HEK293T (cell line): ENCODE measurements around the gene TYK2.

Experiments
- CTCF ChIA-PET: fragments of 350-600 bp; formaldehyde crosslinking; extraction: SDS; loops from one replicate; lab custom pipeline; 2021; ENCODE audit warnings: antibody characterized with exemption, inconsistent platforms; lab: Yijun Ruan, JAX
- POLR2A ChIA-PET: fragments of 350-600 bp; formaldehyde crosslinking; extraction: SDS; loops from one replicate; lab custom pipeline; 2020; ENCODE audit warnings: antibody characterized with exemption, inconsistent platforms; lab: Yijun Ruan, JAX
- DNase-seq: peaks from one replicate; pipeline ENCODE4 v3.0.0; 2012; ENCODE audit warnings: mixed read lengths; ENCODE audit errors: extremely low spot score
- ARNT ChIP-seq: fragments of 450-650 bp; IDR thresholded peaks from 2 replicates; pipeline ENCODE4 v1.6.1; 2017; ENCODE audit warnings: mild to moderate bottlenecking
- BHLHE40 ChIP-seq: fragments of 450-650 bp; IDR thresholded peaks from 2 replicates; pipeline ENCODE4 v1.6.1; 2016; ENCODE audit warnings: mild to moderate bottlenecking, moderate library complexity, borderline replicate concordance
- CTBP1 ChIP-seq: fragments of 450-650 bp; IDR thresholded peaks from 2 replicates; pipeline ENCODE4 v1.6.1; 2016; ENCODE audit warnings: borderline replicate concordance
- ELF4 ChIP-seq: fragments of 450-650 bp; IDR thresholded peaks from 2 replicates; pipeline ENCODE4 v1.6.1; 2017; ENCODE audit warnings: antibody characterized with exemption
- FOXA1 ChIP-seq: fragments of 450-650 bp; IDR thresholded peaks from 2 replicates; pipeline ENCODE4 v1.6.1; 2016; ENCODE audit warnings: mild to moderate bottlenecking
- FOXK2 ChIP-seq: fragments of 450-650 bp; IDR thresholded peaks from 2 replicates; pipeline ENCODE4 v1.6.1; 2016; ENCODE audit warnings: mild to moderate bottlenecking
- FOXM1 ChIP-seq: fragments of 450-650 bp; IDR thresholded peaks from 2 replicates; pipeline ENCODE4 v1.6.1; 2017; ENCODE audit warnings: mild to moderate bottlenecking, borderline replicate concordance
- HDGF ChIP-seq: fragments of 450-650 bp; IDR thresholded peaks from 2 replicates; pipeline ENCODE4 v1.6.1; 2017; ENCODE audit warnings: antibody characterized with exemption, borderline replicate concordance
- L3MBTL2 ChIP-seq: fragments of 450-650 bp; conservative IDR thresholded peaks from 2 replicates; pipeline ENCODE4 v1.6.1; 2016; ENCODE audit warnings: mild to moderate bottlenecking
- LEF1 ChIP-seq: fragments of 450-650 bp; IDR thresholded peaks from 2 replicates; pipeline ENCODE4 v1.6.1; 2017; ENCODE audit warnings: mild to moderate bottlenecking, borderline replicate concordance
- NFRKB ChIP-seq: fragments of 450-650 bp; IDR thresholded peaks from 2 replicates; pipeline ENCODE4 v1.6.1; 2016; ENCODE audit warnings: mild to moderate bottlenecking, moderate library complexity
- PKNOX1 ChIP-seq: fragments of 450-650 bp; IDR thresholded peaks from 2 replicates; pipeline ENCODE4 v1.6.1; 2016
- SP1 ChIP-seq: fragments of 450-650 bp; IDR thresholded peaks from 2 replicates; pipeline ENCODE4 v1.6.1; 2017
- SUZ12 ChIP-seq: fragments of 450-650 bp; IDR thresholded peaks from 2 replicates; pipeline ENCODE4 v1.6.1; 2016; ENCODE audit warnings: mild to moderate bottlenecking
- TARDBP ChIP-seq: fragments of 450-650 bp; IDR thresholded peaks from 2 replicates; pipeline ENCODE4 v1.6.1; 2016
- ZNF384 ChIP-seq: fragments of 450-650 bp; IDR thresholded peaks from 2 replicates; pipeline ENCODE4 v1.6.1; 2016

TYK2 gene

GRCh38 chr19:10422046-10422461 lies 41.7 kb upstream of the TYK2 start:
- POLR2A ChIA-PET: no interaction called here
- CTCF ChIA-PET: interaction anchor here (0.6 kb wide), 2 partner anchors 10 to 12 kb away, joined by 3 to 4 read pairs; no protein-coding TSS in a partner anchor
- TF ChIP-seq ARNT (no peak), SP1 (no peak), TARDBP (no peak), BHLHE40 (no peak), ZNF384 (no peak), FOXK2 (no peak), FOXA1 (no peak), FOXM1 (no peak), L3MBTL2 (no peak), ELF4 (no peak), CTBP1 (no peak), HDGF (no peak), PKNOX1 (no peak), LEF1 (no peak), NFRKB (no peak), SUZ12 (no peak)
- no peak for DNase-seq

- CTCF ChIA-PET: interaction anchor here (0.6 to 1.0 kb wide), 5 partner anchors 8 to 19 kb away, joined by 3 to 4 read pairs (median 3); no protein-coding TSS in a partner anchor
- DNase-seq: no peak
- no peak for TF ChIP-seq ELF4
- no peak for TF ChIP-seq FOXK2
- no peak for TF ChIP-seq SP1
- no peak for TF ChIP-seq TARDBP
- no peak for TF ChIP-seq FOXA1
- no peak for TF ChIP-seq ARNT
- POLR2A ChIA-PET: no interaction called here
These were observed 41.1 kb upstream of the TYK2 start for GRCh38 chr19:10421240-10422045.

GRCh38 chr19:10420444-10421239 lies 40.3 kb upstream of the TYK2 start, which contains the start of gene PDE4A:
Gene PDE4A (plus strand): TSS chr19:10420538. CDS start chr19:10420765, 227 bp downstream.
- ChIA-PET POLR2A (no interaction called here), CTCF (interaction anchor here (0.6 to 1.0 kb wide), 3 partner anchors 8 to 20 kb away, joined by 3 read pairs; no protein-coding TSS in a partner anchor)
- TF ChIP-seq ZNF384 (no peak), SUZ12 (no peak), CTBP1 (peak; percentile 71)
- no peak for DNase-seq

- ChIA-PET CTCF (no interaction called here), POLR2A (no interaction called here)
- TF ChIP-seq FOXK2 (no peak), LEF1 (no peak), L3MBTL2 (peak; percentile 99), SUZ12 (no peak), CTBP1 (peak; percentile 77), ZNF384 (no peak), SP1 (no peak), NFRKB (no peak), ARNT (no peak), FOXM1 (peak; percentile 89), BHLHE40 (no peak), TARDBP (no peak), PKNOX1 (peak; percentile 98), HDGF (no peak), ELF4 (no peak), FOXA1 (no peak)
These were observed 39.5 kb upstream of the TYK2 start for GRCh38 chr19:10419646-10420443.

GRCh38 chr19:10419200-10419645 lies 38.9 kb upstream of the TYK2 start:
- DNase-seq: no peak
- TF ChIP-seq FOXA1 (no peak), ARNT (no peak), CTBP1 (no peak), TARDBP (no peak), PKNOX1 (no peak), SUZ12 (no peak), HDGF (no peak), SP1 (no peak)
- ChIA-PET POLR2A (no interaction called here), CTCF (interaction anchor here (0.6 to 1.1 kb wide), 2 partner anchors 37 to 99 kb away, joined by 3 to 6 read pairs; no protein-coding TSS in a partner anchor)

More at GRCh38 chr19:10419646-10420443, 39.5 kb upstream of the TYK2 start:
- DNase-seq: peak; percentile 75
